Adrenal gland (tissue), 12 donors: ENCODE results near the gene PRRT1B. TPM values are rescaled to one million over a fixed set of nuclear protein-coding genes. Genes with fewer than 3 reads are reported as not detected.

Experiments used
- DNase-seq, 7 donors: peaks; one replicate each; pipeline ENCODE4 v3.0.0-alpha.2; 2019 to 2020
- H3K27ac ChIP-seq, 5 donors: fragments of 200-600 bp; sonication (generic) in 4 of 5; 1 replicate in 3 of 5; 2 replicates in 2 of 5; pipeline versions ENCODE4 v1.5.1 to v1.8.0; 2016 to 2020; ENCODE audit warnings: mild to moderate bottlenecking in 1 of 5
- H3K27me3 ChIP-seq: fragments of 200-600 bp; 2 replicates; pipeline ENCODE4 v1.8.0; 2021
- H3K36me3 ChIP-seq, 2 donors: fragments of 200-600 bp; replicated peaks in 1 of 2; 1 replicate in 1 of 2; 2 replicates in 1 of 2; pipeline versions ENCODE4 v1.5.1 to v1.8.0; 2018 to 2022
- H3K4me1 ChIP-seq, 2 donors: fragments of 200-600 bp; replicated peaks in 1 of 2; 1 replicate in 1 of 2; 2 replicates in 1 of 2; pipeline versions ENCODE4 v1.5.1 to v1.8.0; 2018 to 2021
- H3K4me3 ChIP-seq, 4 donors: fragments of 200-600 bp; sonication (generic) in 3 of 4; one replicate each; pipeline ENCODE4 v1.5.1; 2016 to 2018
- H3K9me3 ChIP-seq, 3 donors: fragments of 200-600 bp; sonication (generic) in 1 of 3; replicated peaks in 1 of 3; 1 replicate in 2 of 3; 2 replicates in 1 of 3; pipeline versions ENCODE4 v1.5.1 to v1.8.0; 2016 to 2021
- POLR2A ChIP-seq, 2 donors: fragments of 450-650 bp; IDR thresholded peaks; one replicate each; pipeline ENCODE4 v1.6.1; 2017; ENCODE audit warnings: antibody characterized with exemption in 2 of 2, mild to moderate bottlenecking in 2 of 2, moderate library complexity in 1 of 2
- WGBS, 4 donors: extraction: QIAGEN DNeasy Blood & Tissue Kit in 2 of 4; methylation state at CpG; one replicate each; pipeline versions ENCODE4 v1.1.5 to v1.1.7; 2013 to 2017; 5-methylcytosine and 5-hydroxymethylcytosine counted together
- intact Hi-C, 2 donors: fragments of 100-400 bp; cut with DNase I; formaldehyde crosslinking; loops; one replicate each; pipeline versions ENCODE4 v1.14.1 to v1.15.0; 2022 to 2023
- polyA plus RNA-seq, 3 donors: library from polyadenylated mRNA; stranded (reverse); fragments of 200-250 nt in 2 of 3; fragments of 350-450 nt in 1 of 3; fragmentation: Illumina TruSeq in 1 of 3; extraction: RNeasy Lipid Tissue Mini Kit (QIAGEN cat#74804) in 1 of 3; gene quantifications; one replicate each; pipeline ENCODE4 v1.2.3, GENCODE V29; 2013 to 2014
- total RNA-seq, 9 donors: library from RNA; depleted of rRNA in 4 of 9; stranded (reverse); fragments of >200 nt in 4 of 9; fragments of 120-200 nt in 1 of 9; fragmentation: NEBNext Ultra II Directional in 1 of 9; extraction: Animal tissue kit (Norgen Biotek cat#: 25700) in 1 of 9; gene quantifications; one replicate each; pipeline versions ENCODE4 v1.1.0 to v1.2.4, GENCODE V29; 2013 to 2023
- TF ChIP-seq, protein P1 (sequence below), 6 experiments: fragments of 450-650 bp in 4 of 6; fragments of 200-600 bp in 2 of 6; sonication (generic) in 1 of 6; IDR thresholded peaks; 1 replicate in 5 of 6; 2 replicates in 1 of 6; pipeline versions ENCODE4 v1.5.1 to v1.8.0; 2016 to 2021; ENCODE audit warnings: antibody characterized with exemption in 6 of 6, mild to moderate bottlenecking in 2 of 6, moderate library complexity in 1 of 6
- donor health status: healthy with polysubstance abuse.
- donor health status: Bipolar disorder and iron deficiency.
- donor health status: DM: yes; HTN: yes; CAD: no.
- donor health status: DM: no; HTN: no; CAD: no.
- donor health status: DM: no; HTN: no; CAD: no.
- donor health status: DM: yes; HTN: yes; CAD: no.

The PRRT1B gene
- total and polyA plus RNA-seq, 12 donors: not detected

DNA sequence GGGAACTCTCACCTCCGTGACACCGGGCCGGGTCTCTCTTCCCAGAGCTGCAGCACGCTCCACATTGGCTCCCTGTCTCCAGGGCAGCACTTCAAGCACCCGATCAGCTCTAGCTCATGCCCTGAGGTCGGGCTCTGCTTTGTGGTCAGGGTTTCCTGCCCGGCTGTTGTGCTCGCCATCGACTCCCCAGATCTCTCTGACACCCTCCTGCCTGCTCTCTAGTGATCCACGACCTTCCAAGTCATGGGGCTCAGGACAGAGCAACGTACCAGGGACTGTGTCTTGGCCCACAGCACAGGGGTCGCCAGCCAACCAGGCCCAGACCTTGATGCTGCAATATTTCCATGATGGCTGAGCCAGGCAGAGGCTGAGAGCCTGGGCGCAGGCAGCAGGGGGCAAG is 45.1 kb downstream of the PRRT1B start:
- Histone ChIP-seq H3K27ac (no peak overlapping the region), H3K4me3 (no peak overlapping the region), H3K36me3 (peaks cover 0 to 44% of the 10 kb centered on the region in 2 donors), H3K9me3 (no peaks in the 10 kb centered on the region), H3K4me1 (no peaks in the 10 kb centered on the region), H3K27me3 (no peaks in the 10 kb centered on the region)
- DNase-seq: no peak
- 70 to 80% (median 75%) methylated on average over 5 to 13 of the region's 13 CpGs for WGBS, 4 donors
- intact Hi-C loops: loop anchor here (2.0 kb wide), 1 partner anchor 150 kb away; the partner anchor contains the start of gene RAPGEF1 (in 2 of the 2)
- TF ChIP-seq, protein P1, sequence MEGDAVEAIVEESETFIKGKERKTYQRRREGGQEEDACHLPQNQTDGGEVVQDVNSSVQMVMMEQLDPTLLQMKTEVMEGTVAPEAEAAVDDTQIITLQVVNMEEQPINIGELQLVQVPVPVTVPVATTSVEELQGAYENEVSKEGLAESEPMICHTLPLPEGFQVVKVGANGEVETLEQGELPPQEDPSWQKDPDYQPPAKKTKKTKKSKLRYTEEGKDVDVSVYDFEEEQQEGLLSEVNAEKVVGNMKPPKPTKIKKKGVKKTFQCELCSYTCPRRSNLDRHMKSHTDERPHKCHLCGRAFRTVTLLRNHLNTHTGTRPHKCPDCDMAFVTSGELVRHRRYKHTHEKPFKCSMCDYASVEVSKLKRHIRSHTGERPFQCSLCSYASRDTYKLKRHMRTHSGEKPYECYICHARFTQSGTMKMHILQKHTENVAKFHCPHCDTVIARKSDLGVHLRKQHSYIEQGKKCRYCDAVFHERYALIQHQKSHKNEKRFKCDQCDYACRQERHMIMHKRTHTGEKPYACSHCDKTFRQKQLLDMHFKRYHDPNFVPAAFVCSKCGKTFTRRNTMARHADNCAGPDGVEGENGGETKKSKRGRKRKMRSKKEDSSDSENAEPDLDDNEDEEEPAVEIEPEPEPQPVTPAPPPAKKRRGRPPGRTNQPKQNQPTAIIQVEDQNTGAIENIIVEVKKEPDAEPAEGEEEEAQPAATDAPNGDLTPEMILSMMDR (IDR thresholded peaks at IDR 0.05): no peak
- TF ChIP-seq POLR2A (IDR thresholded peaks at IDR 0.05): no peak

DNA sequence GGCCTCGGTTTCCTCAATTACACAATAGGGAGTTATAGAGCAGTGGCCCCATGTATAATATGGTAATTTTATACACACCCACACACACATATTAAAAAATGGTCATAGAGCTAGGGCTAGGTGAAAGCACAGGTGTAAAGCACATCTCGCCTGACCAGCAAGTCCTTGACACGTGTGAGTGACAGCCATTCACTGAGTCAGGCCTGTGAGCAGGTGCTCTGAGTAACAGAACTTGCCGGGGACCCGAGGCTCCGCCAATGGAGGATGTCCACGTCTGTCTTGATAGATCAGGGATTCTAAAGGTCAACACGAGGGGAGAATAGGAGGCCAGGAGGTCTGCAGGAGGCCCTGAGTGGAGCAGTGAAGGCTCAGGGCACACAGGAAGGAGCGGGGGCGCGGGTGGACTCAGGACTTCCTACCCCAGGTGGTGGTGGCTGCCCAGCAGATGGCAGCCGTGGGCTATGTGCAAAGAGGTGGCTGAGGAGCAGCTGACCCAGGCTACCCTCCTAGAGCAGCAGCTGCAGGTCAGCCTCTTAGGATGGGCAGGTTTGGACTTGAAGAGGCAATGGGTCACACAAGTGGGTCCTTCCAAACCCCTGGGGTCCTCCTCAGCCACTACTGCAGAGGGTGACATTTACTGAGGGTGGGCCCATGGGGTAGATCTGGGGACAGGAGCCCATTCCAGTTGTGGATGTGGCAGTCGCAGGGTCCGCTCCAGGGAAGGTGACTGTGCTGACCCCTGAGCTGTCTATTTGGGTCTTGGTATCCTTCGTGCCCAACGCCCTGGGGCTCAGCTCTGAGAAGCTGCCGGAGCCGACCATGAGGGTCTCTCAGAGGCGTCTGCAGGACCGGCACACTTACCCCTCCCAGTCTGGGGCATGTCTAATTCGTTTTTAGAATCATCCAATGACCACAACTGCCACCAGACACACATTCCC is 45.9 kb downstream of the PRRT1B start:
- intact Hi-C loops: loop anchor here (2.0 kb wide), 1 partner anchor 150 kb away; the partner anchor contains the start of gene RAPGEF1 (in 2 of the 2)
- H3K4me1 ChIP-seq: no peaks in the 10 kb centered on the region
- peak; percentile 77 to 92 (median 87) for DNase-seq
- 63 to 72% (median 68%) methylated on average over 14 to 21 of the region's 21 CpGs for WGBS, 4 donors
- no peaks in the 10 kb centered on the region for H3K27me3 ChIP-seq
- H3K9me3 ChIP-seq: no peaks in the 10 kb centered on the region
- no peak overlapping the region for H3K27ac ChIP-seq
- H3K4me3 ChIP-seq: no peak overlapping the region
- TF ChIP-seq, protein P1 (IDR thresholded peaks at IDR 0.05): peak; percentile 83 to 98 (median 94)
- TF ChIP-seq POLR2A (IDR thresholded peaks at IDR 0.05): peak in 1 of 2 donors; percentile 37
- peaks cover 0 to 52% of the 10 kb centered on the region in 2 donors for H3K36me3 ChIP-seq

DNA sequence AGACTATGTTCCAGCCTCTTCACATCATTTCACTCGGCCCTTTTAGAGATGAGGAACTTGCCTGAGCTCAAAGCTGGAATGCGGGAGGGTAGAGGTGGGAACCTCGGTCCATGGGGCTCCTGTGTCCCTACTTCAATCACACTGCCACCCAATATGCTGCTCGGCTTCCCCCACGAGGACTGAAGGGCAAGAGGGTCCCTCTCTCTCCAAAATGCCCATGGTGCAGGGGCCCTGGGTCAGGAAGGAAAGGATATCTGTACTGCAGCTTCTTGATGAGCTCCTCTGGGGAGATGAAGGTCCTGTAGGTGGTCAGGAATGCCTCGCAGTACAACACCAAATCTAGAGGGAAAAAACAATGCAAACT is 46.5 kb downstream of the PRRT1B start:
- Histone ChIP-seq H3K27me3 (no peaks in the 10 kb centered on the region), H3K9me3 (no peaks in the 10 kb centered on the region), H3K4me3 (no peak overlapping the region), H3K4me1 (no peaks in the 10 kb centered on the region), H3K36me3 (peaks cover 0 to 58% of the 10 kb centered on the region in 2 donors), H3K27ac (no peak overlapping the region)
- 72 to 78% (median 74%) methylated on average over 4 to 6 of the region's 6 CpGs for WGBS, 4 donors
- DNase-seq: no peak
- intact Hi-C loops: loop anchor here (2.0 kb wide), 1 partner anchor 149 kb away; the partner anchor contains the start of gene RAPGEF1 (in 2 of the 2)
- no peak for TF ChIP-seq POLR2A (IDR thresholded peaks at IDR 0.05)
- TF ChIP-seq, protein P1 (IDR thresholded peaks at IDR 0.05): no peak

DNA sequence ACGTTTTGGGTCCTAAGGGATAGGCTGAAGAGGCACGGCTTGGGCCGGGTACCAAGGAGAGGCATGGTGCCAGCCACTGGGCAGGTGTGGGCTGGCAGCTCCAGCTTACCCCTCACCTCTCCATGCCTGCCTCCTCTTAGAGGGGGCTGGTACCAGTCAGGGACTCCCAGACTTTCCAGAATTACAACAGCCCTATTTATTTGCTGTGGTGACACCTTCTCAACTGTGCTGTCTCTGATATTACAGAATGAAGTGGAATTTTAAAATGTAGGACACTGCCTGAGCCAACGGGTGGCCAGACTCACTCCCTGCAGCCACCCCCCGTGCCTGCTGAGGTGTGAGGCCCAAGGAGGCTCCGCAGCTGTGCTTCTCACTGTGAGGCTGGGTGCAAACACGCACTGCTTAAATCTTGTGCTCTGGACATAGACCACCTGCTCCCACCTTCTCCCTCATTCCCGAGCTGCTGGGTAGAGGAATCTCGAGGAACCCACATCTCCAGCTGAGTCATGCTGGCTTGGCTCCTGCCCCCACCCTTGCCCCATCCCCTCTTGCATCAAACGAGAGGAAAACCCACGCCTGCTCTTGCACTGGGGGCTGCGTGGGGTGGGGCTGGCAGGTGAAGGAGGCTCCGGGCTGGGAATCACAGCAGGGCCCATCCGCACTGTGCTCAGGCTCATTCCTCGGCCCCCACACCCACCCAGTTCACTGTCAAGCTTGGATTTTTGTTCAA is 47.9 kb downstream of the PRRT1B start:
- Histone ChIP-seq H3K27ac (no peak overlapping the region), H3K4me3 (no peak overlapping the region), H3K36me3 (peaks cover 0 to 60% of the 10 kb centered on the region in 2 donors), H3K27me3 (no peaks in the 10 kb centered on the region), H3K9me3 (no peaks in the 10 kb centered on the region), H3K4me1 (no peaks in the 10 kb centered on the region)
- intact Hi-C loops: no loop called here
- WGBS, 4 donors: 77 to 85% (median 80%) methylated on average over 9 to 15 of the region's 15 CpGs
- no peak for TF ChIP-seq POLR2A (IDR thresholded peaks at IDR 0.05)
- no peak for DNase-seq
